ENCODE data around the gene PFKFB3.

PFKFB3 gene

GRCh38 chr10:6167456-6167855 is 35.3 kb upstream of the PFKFB3 start:
- peak overlapping the region in 2 of 3 experiments; percentile 22 to 46 for H3K4me3 Mint-ChIP-seq
- H3K4me1 Mint-ChIP-seq = peaks cover 60% of the 10 kb centered on the region
- peak overlapping the region in 2 of 3 experiments; percentile 20 to 26 for H3K27ac Mint-ChIP-seq
- H3K36me3 Mint-ChIP-seq (ENCODE audit: low read depth) = peaks cover 7% of the 10 kb centered on the region
- no peaks in the 10 kb centered on the region for H3K9me3 Mint-ChIP-seq
- no peaks in the 10 kb centered on the region for H3K27me3 Mint-ChIP-seq (ENCODE audit: low read depth)
- TF ChIP-seq CTCF (IDR thresholded peaks at IDR 0.05; ENCODE audit: unreplicated experiment in 3 of 3) = no peak

DNA sequence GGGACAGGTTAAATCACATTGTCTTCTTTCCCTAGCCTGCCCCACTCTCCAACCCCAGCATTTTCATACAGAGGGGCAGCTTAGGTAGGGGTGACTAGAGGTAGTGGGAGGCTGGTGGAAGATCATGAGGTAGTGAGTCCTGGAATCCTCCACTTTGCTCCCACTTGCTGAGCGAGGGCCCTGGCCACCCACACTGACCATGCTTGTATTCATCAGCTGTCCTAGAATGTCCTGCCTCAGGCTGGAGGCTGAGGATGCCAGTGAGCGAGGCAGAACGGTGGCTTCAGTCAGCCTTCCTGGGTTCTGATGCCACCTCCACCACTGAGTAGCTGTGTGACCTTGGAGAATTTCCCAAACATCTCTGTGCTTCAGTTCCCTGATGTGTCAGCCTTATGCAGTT is 34.6 kb upstream of the PFKFB3 start:
- Mint-ChIP-seq H3K9me3 (no peaks in the 10 kb centered on the region), H3K4me3 (peak overlapping the region in 1 of 3 experiments; percentile 46), H3K4me1 (peaks cover 58% of the 10 kb centered on the region), H3K27ac (peak overlapping the region in 2 of 3 experiments; percentile 20 to 26), H3K27me3 (ENCODE audit: low read depth) (no peaks in the 10 kb centered on the region), H3K36me3 (ENCODE audit: low read depth) (peaks cover 10% of the 10 kb centered on the region)
- no peak for TF ChIP-seq CTCF (IDR thresholded peaks at IDR 0.05; ENCODE audit: unreplicated experiment in 3 of 3)

- Mint-ChIP-seq H3K36me3 (ENCODE audit: low read depth) (peaks cover 10% of the 10 kb centered on the region), H3K27ac (peak overlapping the region; percentile 29 to 77 (median 51)), H3K9me3 (no peaks in the 10 kb centered on the region), H3K4me3 (no peak overlapping the region), H3K4me1 (peaks cover 52% of the 10 kb centered on the region), H3K27me3 (ENCODE audit: low read depth) (no peaks in the 10 kb centered on the region)
- no peak for TF ChIP-seq CTCF (IDR thresholded peaks at IDR 0.05; ENCODE audit: unreplicated experiment in 3 of 3)
These were observed 32.1 kb upstream of the PFKFB3 start for GRCh38 chr10:6170638-6171037.

- H3K4me3 Mint-ChIP-seq = no peak overlapping the region
- no peaks in the 10 kb centered on the region for H3K9me3 Mint-ChIP-seq
- peaks cover 57% of the 10 kb centered on the region for H3K4me1 Mint-ChIP-seq
- H3K27me3 Mint-ChIP-seq (ENCODE audit: low read depth) = no peaks in the 10 kb centered on the region
- H3K36me3 Mint-ChIP-seq (ENCODE audit: low read depth) = peaks cover 10% of the 10 kb centered on the region
- H3K27ac Mint-ChIP-seq = peak overlapping the region in 1 of 3 experiments; percentile 21
- TF ChIP-seq CTCF (IDR thresholded peaks at IDR 0.05; ENCODE audit: unreplicated experiment in 3 of 3) = no peak
These were observed 30.6 kb upstream of the PFKFB3 start for GRCh38 chr10:6171881-6172695.

DNA sequence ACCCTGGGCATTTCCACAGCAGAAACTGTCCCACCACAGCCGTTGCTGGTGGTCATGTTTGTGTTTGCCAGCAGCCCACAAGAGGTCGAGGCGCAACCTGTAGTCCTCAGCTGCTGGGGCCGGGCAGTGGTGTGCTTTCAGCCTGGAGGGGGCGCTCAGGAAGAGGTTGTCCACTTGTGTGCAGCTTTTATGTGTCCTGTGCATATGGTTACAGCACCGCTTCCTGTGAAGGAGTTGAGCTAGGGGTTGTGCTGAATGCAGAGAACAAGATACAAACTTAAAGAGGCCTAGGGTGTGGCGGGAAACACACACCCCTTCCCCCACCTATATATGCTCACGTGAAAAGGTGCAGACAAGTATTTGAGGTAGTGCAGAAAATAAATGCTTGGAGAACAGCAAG is 29.5 kb upstream of the PFKFB3 start:
- Mint-ChIP-seq H3K4me1 (peaks cover 49% of the 10 kb centered on the region), H3K36me3 (ENCODE audit: low read depth) (peaks cover 3% of the 10 kb centered on the region), H3K9me3 (no peaks in the 10 kb centered on the region), H3K27ac (peak overlapping the region in 2 of 3 experiments; percentile 1 to 32), H3K4me3 (no peak overlapping the region), H3K27me3 (ENCODE audit: low read depth) (no peaks in the 10 kb centered on the region)
- TF ChIP-seq CTCF (IDR thresholded peaks at IDR 0.05; ENCODE audit: unreplicated experiment in 3 of 3) = no peak
